ENCODE measurements around the gene PTGES2.

GRCh38 chr9:128099231-128099931 is 28.1 kb downstream of the PTGES2 start:
- TF ChIP-seq CTCF (IDR thresholded peaks at IDR 0.05) (no peak), POLR2A (IDR thresholded peaks at IDR 0.05) (no peak)
